ENCODE measurements around the gene SERPINA1. TPM values are rescaled to one million over a fixed set of nuclear protein-coding genes. Genes with fewer than 3 reads are reported as not detected.

SERPINA1 gene
- total and polyA plus RNA-seq, 10 of the 15 experiments (the other 5 are each of a cell fraction or from before 2014, with no cell fraction given): 0.16 to 6.6 (median 0.53) TPM

- WGBS (ENCODE audit: insufficient coverage, insufficient replicate concordance, low lambda C conversion rate, missing lambda C conversion rate): 38% methylated on average over 8 of the region's 8 CpGs
- H3K4me2 ChIP-seq (ENCODE audit: control insufficient read depth, insufficient read depth): no peak overlapping the region
- ChIA-PET POLR2A (no interaction called here), RAD21 (ENCODE audit: unreplicated experiment) (no interaction called here), SMC1A (ENCODE audit: uncharacterized antibody, unreplicated experiment) (no interaction called here), CTCF (no interaction called here)
- no peak for FAIRE-seq
- H4K20me1 ChIP-seq (ENCODE audit: control insufficient read depth, insufficient read depth): no peaks in the 10 kb centered on the region
- H3K9ac ChIP-seq (ENCODE audit: control insufficient read depth, insufficient read depth, low read length): no peak overlapping the region
- BruUV-seq (replicated peaks): no TSS peak
- H3K27me3 ChIP-seq (replicated peaks in 1 of 2; ENCODE audit: control insufficient read depth in 2 of 2, insufficient read depth in 2 of 2, low read length in 1 of 2): no peaks in the 10 kb centered on the region
- DNase-seq (ENCODE audit: low read depth, low spot score): no peak
- no peak for ATAC-seq
- no peaks in the 10 kb centered on the region for H3K4me1 ChIP-seq (ENCODE audit: control insufficient read depth, insufficient read depth, low read length)
- H3K4me3 ChIP-seq: no peak overlapping the region
- H3K36me3 ChIP-seq (ENCODE audit: control insufficient read depth in 2 of 2, insufficient read depth in 2 of 2, low read length in 1 of 2): no peaks in the 10 kb centered on the region
- intact Hi-C loops (cut with micrococcal nuclease; ENCODE audit: unreplicated experiment) (no loop called here), in situ Hi-C loops (cut with MboI) (no loop called here)
- no peaks in the 10 kb centered on the region for H3K9me3 ChIP-seq (replicated peaks; ENCODE audit: control insufficient read depth, insufficient read depth, low read length)
- H2AFZ ChIP-seq (ENCODE audit: control insufficient read depth, low read depth, low read length): no peak overlapping the region
- no peak overlapping the region for H3K27ac ChIP-seq (ENCODE audit: control insufficient read depth, insufficient read depth)
- H3K79me2 ChIP-seq (ENCODE audit: control insufficient read depth, insufficient read depth, low read length): no peaks in the 10 kb centered on the region
- TF ChIP-seq KAT2A (conservative IDR thresholded peaks at IDR 0.05; ENCODE audit: control insufficient read depth, low read depth, low read length) (no peak), SIN3A (IDR thresholded peaks at IDR 0.05; ENCODE audit: low read depth, low read length) (no peak), E2F4 (IDR thresholded peaks at IDR 0.05; ENCODE audit: low read depth, low read length) (no peak), RUNX3 (IDR thresholded peaks at IDR 0.05; ENCODE audit: low read length) (no peak), IRF5 (IDR thresholded peaks at IDR 0.05; ENCODE audit: borderline replicate concordance) (no peak), BCL3 (IDR thresholded peaks at IDR 0.05; ENCODE audit: borderline replicate concordance, insufficient read depth, low read depth, low read length, poor library complexity, severe bottlenecking) (no peak), POU2F2 (IDR thresholded peaks at IDR 0.05; ENCODE audit: borderline replicate concordance, low read depth, low read length) (no peak), MYC (IDR thresholded peaks at IDR 0.05; ENCODE audit: insufficient read depth, insufficient read length, insufficient replicate concordance, low read length, severe bottlenecking) (no peak), FOXM1 (IDR thresholded peaks at IDR 0.05; ENCODE audit: low read depth, low read length) (no peak), RCOR1 (conservative IDR thresholded peaks at IDR 0.05; ENCODE audit: low read depth, low read length) (no peak), MYB (IDR thresholded peaks at IDR 0.05; ENCODE audit: borderline replicate concordance, low read depth, low read length) (no peak), ZBTB11 (CRISPR knock-in tag; IDR thresholded peaks at IDR 0.05) (no peak), CHD2 (IDR thresholded peaks at IDR 0.05; ENCODE audit: borderline replicate concordance, low read depth, low read length) (no peak), RAD21 (IDR thresholded peaks at IDR 0.05; ENCODE audit: insufficient read depth, low read depth, low read length) (no peak)
These were observed 25.7 kb downstream of the SERPINA1 start for GRCh38 chr14:94362614-94363133.
